IMR-90 (cell line): Measurements from ENCODE around the gene FEV. TPM values are rescaled to one million over a fixed set of nuclear protein-coding genes. Genes with fewer than 3 reads are reported as not detected.

ENCODE experiments used
- ATAC-seq: fragments of 200-7000 bp; cut with Tn5 transposase; 2 replicates; pipeline ENCODE4 v1.9.1; 2020; ENCODE audit warnings: low read depth, mild to moderate bottlenecking, moderate library complexity
- BruUV-seq: library from RNA; stranded (reverse); fragments of 400-500 nt; replicated peaks from 2 replicates; lab custom pipeline; 2021; lab: Mats Ljungman, UMichigan
- CTCF ChIA-PET: fragments of 300-600 bp; formaldehyde crosslinking; extraction: SDS; loops from one replicate; lab custom pipeline; 2021; ENCODE audit warnings: antibody characterized with exemption; lab: Yijun Ruan, JAX
- POLR2A ChIA-PET: fragments of 300-600 bp; sonication (Branson Sonifier 250); formaldehyde crosslinking; loops from one replicate; lab custom pipeline; 2022; ENCODE audit warnings: antibody characterized with exemption; ENCODE audit not compliant: unreplicated experiment; lab: Charles Lee
- DNase-seq: peaks from one replicate; pipeline ENCODE4 v3.0.0; 2013
- H2AFZ ChIP-seq: replicated peaks from 2 replicates; pipeline ENCODE3; 2013; ENCODE audit warnings: low read length, mild to moderate bottlenecking; ENCODE audit not compliant: poor library complexity
- H2AK5ac ChIP-seq: 2 replicates; pipeline ENCODE4 v1.6.1; 2013; ENCODE audit warnings: low read depth, low read length, inconsistent platforms
- H2AK9ac ChIP-seq: replicated peaks from 2 replicates; pipeline ENCODE3; 2013; ENCODE audit warnings: mild to moderate bottlenecking, low read depth, low read length, moderate library complexity; ENCODE audit not compliant: poor library complexity
- H2BK120ac ChIP-seq: 2 replicates; pipeline ENCODE4 v1.6.1; 2013; ENCODE audit warnings: low read depth, low read length, inconsistent platforms
- H2BK15ac ChIP-seq: 3 replicates; pipeline ENCODE4 v1.6.1; 2013; ENCODE audit warnings: low read depth, low read length, inconsistent platforms
- H2BK20ac ChIP-seq: 2 replicates; pipeline ENCODE4 v1.6.1; 2013; ENCODE audit warnings: low read depth, mild to moderate bottlenecking, inconsistent platforms, low read length, moderate library complexity
- H2BK5ac ChIP-seq: 2 replicates; pipeline ENCODE4 v1.6.1; 2013; ENCODE audit warnings: mild to moderate bottlenecking, low read depth, low read length, inconsistent platforms; ENCODE audit not compliant: poor library complexity, severe bottlenecking
- H3K14ac ChIP-seq: replicated peaks from 2 replicates; pipeline ENCODE4 v1.6.1; 2013; ENCODE audit warnings: low read depth, low read length, inconsistent platforms
- H3K18ac ChIP-seq: 2 replicates; pipeline ENCODE4 v1.6.1; 2013; ENCODE audit warnings: low read depth, low read length, control low read depth
- H3K23ac ChIP-seq: 2 replicates; pipeline ENCODE4 v1.6.1; 2013; ENCODE audit warnings: low read depth, low read length, inconsistent platforms
- H3K27ac ChIP-seq: 2 replicates; pipeline ENCODE4 v1.5.1; 2013; ENCODE audit warnings: mild to moderate bottlenecking, control low read depth, low read length; ENCODE audit not compliant: insufficient read depth
- H3K27me3 ChIP-seq: 2 replicates; pipeline ENCODE4 v1.6.1; 2013; ENCODE audit warnings: low read length; ENCODE audit not compliant: control insufficient read depth, insufficient read depth
- H3K36me3 ChIP-seq: 2 replicates; pipeline ENCODE4 v1.6.1; 2013; ENCODE audit warnings: low read length, mixed read lengths; ENCODE audit not compliant: control insufficient read depth, insufficient read depth
- H3K4ac ChIP-seq: 2 replicates; pipeline ENCODE4 v1.6.1; 2013; ENCODE audit warnings: low read depth, low read length, inconsistent platforms
- H3K4me1 ChIP-seq: 2 replicates; pipeline ENCODE4 v1.6.1; 2013; ENCODE audit warnings: low read length, mixed read lengths; ENCODE audit not compliant: control insufficient read depth, insufficient read depth
- H3K4me2 ChIP-seq: 2 replicates; pipeline ENCODE4 v1.6.1; 2013; ENCODE audit warnings: low read depth, mild to moderate bottlenecking, control low read depth, low read length, moderate library complexity
- H3K4me3 ChIP-seq: 2 replicates; pipeline ENCODE4 v1.5.1; 2013; ENCODE audit warnings: low read depth, mild to moderate bottlenecking, control low read depth, low read length, moderate library complexity; ENCODE audit not compliant: insufficient read depth
- H3K56ac ChIP-seq: 2 replicates; pipeline ENCODE4 v1.6.1; 2013; ENCODE audit warnings: low read length, inconsistent platforms; ENCODE audit not compliant: insufficient read depth; ENCODE audit errors: extremely low read depth
- H3K79me1 ChIP-seq, 2 experiments: 2 replicates each; pipeline ENCODE4 v1.6.1; 2013; ENCODE audit warnings: low read length in 2 of 2, inconsistent platforms in 1 of 2, low read depth in 1 of 2
- H3K9ac ChIP-seq: 2 replicates; pipeline ENCODE4 v1.6.1; 2013; ENCODE audit warnings: low read depth, low read length, control low read depth
- H3K9me1 ChIP-seq: 2 replicates; pipeline ENCODE4 v1.6.1; 2013; ENCODE audit warnings: low read length, inconsistent platforms; ENCODE audit not compliant: insufficient read depth
- H3K9me3 ChIP-seq: 2 replicates; pipeline ENCODE4 v1.6.1; 2013; ENCODE audit warnings: low read length; ENCODE audit not compliant: control insufficient read depth, insufficient read depth
- H4K20me1 ChIP-seq: 2 replicates; pipeline ENCODE4 v1.6.1; 2013; ENCODE audit warnings: low read length, inconsistent platforms; ENCODE audit not compliant: insufficient read depth
- H4K5ac ChIP-seq: 2 replicates; pipeline ENCODE4 v1.6.1; 2013; ENCODE audit warnings: mild to moderate bottlenecking, low read depth, low read length, control low read depth
- H4K8ac ChIP-seq, 2 experiments: 2 replicates each; pipeline ENCODE4 v1.6.1; 2013; ENCODE audit warnings: low read depth in 2 of 2, low read length in 2 of 2, control low read depth in 1 of 2, inconsistent platforms in 1 of 2
- H4K91ac ChIP-seq: 2 replicates; pipeline ENCODE4 v1.6.1; 2013; ENCODE audit warnings: low read depth, low read length, inconsistent platforms; ENCODE audit not compliant: insufficient read depth
- BHLHE40 ChIP-seq: fragments of 150-350 bp; IDR thresholded peaks from 2 replicates; pipeline ENCODE4 v1.6.1; 2016; ENCODE audit warnings: mild to moderate bottlenecking, low read depth, low read length
- CEBPB ChIP-seq: IDR thresholded peaks from 2 replicates; pipeline ENCODE4 v1.6.1; 2012; ENCODE audit warnings: low read depth, low read length, improper control_type of control experiment
- CHD1 ChIP-seq: IDR thresholded peaks from 2 replicates; pipeline ENCODE4 v1.6.1; 2012; ENCODE audit warnings: low read depth, low read length, improper control_type of control experiment
- CTCF ChIP-seq: conservative IDR thresholded peaks from 2 replicates; pipeline ENCODE4 v1.5.1; 2012; ENCODE audit warnings: mild to moderate bottlenecking, low read depth, low read length, improper control_type of control experiment
- ELK1 ChIP-seq: fragments of 150-350 bp; IDR thresholded peaks from 2 replicates; pipeline ENCODE4 v1.6.1; 2016; ENCODE audit warnings: low read depth, mild to moderate bottlenecking, low read length, moderate library complexity, borderline replicate concordance
- FOS ChIP-seq: fragments of 150-350 bp; IDR thresholded peaks from 2 replicates; pipeline ENCODE4 v1.6.1; 2016; ENCODE audit warnings: low read depth, low read length
- MAFK ChIP-seq: IDR thresholded peaks from 2 replicates; pipeline ENCODE4 v1.6.1; 2012; ENCODE audit warnings: low read depth, low read length, improper control_type of control experiment
- MAZ ChIP-seq: IDR thresholded peaks from 2 replicates; pipeline ENCODE4 v1.6.1; 2012; ENCODE audit warnings: low read depth, mild to moderate bottlenecking, low read length, improper control_type of control experiment, moderate library complexity, borderline replicate concordance
- MXI1 ChIP-seq: IDR thresholded peaks from 2 replicates; pipeline ENCODE4 v1.6.1; 2012; ENCODE audit warnings: low read depth, mild to moderate bottlenecking, low read length, moderate library complexity, borderline replicate concordance
- NFE2L2 ChIP-seq: fragments of 150-350 bp; IDR thresholded peaks from 2 replicates; pipeline ENCODE4 v1.6.1; 2016; ENCODE audit warnings: low read depth, mild to moderate bottlenecking, low read length
- POLR2A ChIP-seq: IDR thresholded peaks from 2 replicates; pipeline ENCODE4 v1.6.1; 2012; ENCODE audit warnings: mild to moderate bottlenecking, low read depth, low read length
- RAD21 ChIP-seq: IDR thresholded peaks from 2 replicates; pipeline ENCODE4 v1.6.1; 2012; ENCODE audit warnings: low read length, improper control_type of control experiment
- RCOR1 ChIP-seq: IDR thresholded peaks from 2 replicates; pipeline ENCODE4 v1.6.1; 2012; ENCODE audit warnings: mild to moderate bottlenecking, low read length, improper control_type of control experiment; ENCODE audit not compliant: insufficient replicate concordance
- RFX5 ChIP-seq: IDR thresholded peaks from 2 replicates; pipeline ENCODE4 v1.8.0; 2012; ENCODE audit warnings: low read depth, mild to moderate bottlenecking, low read length, moderate library complexity
- SMC3 ChIP-seq: fragments of 150-350 bp; IDR thresholded peaks from 2 replicates; pipeline ENCODE4 v1.6.1; 2016; ENCODE audit warnings: low read depth, mild to moderate bottlenecking, antibody characterized with exemption, low read length, moderate library complexity
- USF2 ChIP-seq: fragments of 150-350 bp; IDR thresholded peaks from 2 replicates; pipeline ENCODE4 v1.6.1; 2017; ENCODE audit warnings: mild to moderate bottlenecking, antibody characterized with exemption, low read length, low read depth
- WGBS, 2 experiments: methylation state at CpG; one replicate each; pipeline versions ENCODE4 v1.1.5 to v1.1.7; 2013; ENCODE audit warnings: missing lambda C conversion rate in 2 of 2; ENCODE audit not compliant: insufficient read length in 1 of 2; ENCODE audit errors: extremely low coverage in 2 of 2; 5-methylcytosine and 5-hydroxymethylcytosine counted together
- dilution Hi-C: fragments of 300-500 bp; cut with HindIII; formaldehyde crosslinking; loops from one replicate; pipeline ENCODE4 v1.14.3; 2018; ENCODE audit warnings: low sequenced_read_pairs; ENCODE audit not compliant: unreplicated experiment
- in situ Hi-C: fragments of 300-500 bp; cut with MboI; formaldehyde crosslinking; loops from 3 replicates; pipeline ENCODE4 v1.14.3; 2019; ENCODE audit warnings: low sequenced_read_pairs, inconsistent platforms, mixed read lengths
- intact Hi-C: fragments of 100-400 bp; cut with micrococcal nuclease; formaldehyde crosslinking; loops from 2 replicates; pipeline ENCODE4 v1.10.0; 2022
- polyA plus RNA-seq, 3 experiments: library from polyadenylated mRNA; depleted of rRNA; stranded (reverse); fragments of >200 nt; gene quantifications; 2 replicates each; pipeline ENCODE4 v1.2.3, GENCODE V29; 2012; ENCODE audit warnings: low replicate concordance in 1 of 3
- total RNA-seq: library from RNA; depleted of rRNA; stranded (reverse); fragments of >200 nt; gene quantifications from 2 replicates; pipeline ENCODE4 v1.2.3, GENCODE V29; 2012

Gene FEV
- total and polyA plus RNA-seq, 2 of the 4 experiments (the other 2 are of a cell fraction): not detected

- Histone ChIP-seq H2AK5ac (no peak overlapping the region), H3K9me1 (no peaks in the 10 kb centered on the region; the same call in 1 of the 2 replicates), H4K91ac (no peak overlapping the region), H2BK5ac (no peak overlapping the region), H3K9me3 (no peaks in the 10 kb centered on the region), H3K4me3 (no peak overlapping the region), H2BK15ac (no peak overlapping the region), H3K79me1 (no peaks in the 10 kb centered on the region), H4K5ac (no peak overlapping the region), H3K27ac (no peak overlapping the region), H2AFZ (no peak overlapping the region), H3K56ac (no peak overlapping the region), H3K4me1 (0 out of 2 replicates have a peak, but pooled peaks cover 2% of the 10 kb centered on the region), H2BK120ac (no peak overlapping the region), H3K4me2 (no peak overlapping the region), H4K20me1 (peaks cover 3% of the 10 kb centered on the region; the same call in 1 of the 2 replicates), H3K18ac (no peak overlapping the region), H3K9ac (no peak overlapping the region), H3K23ac (no peak overlapping the region), H2BK20ac (no peak overlapping the region), H3K4ac (no peak overlapping the region), H3K36me3 (no peaks in the 10 kb centered on the region), H3K27me3 (peaks cover 79% of the 10 kb centered on the region), H3K14ac (no peak overlapping the region), H2AK9ac (no peak overlapping the region), H4K8ac (no peak overlapping the region)
- intact Hi-C loops: no loop called here
- TF ChIP-seq FOS: no peak
- no peak for TF ChIP-seq CHD1
- TF ChIP-seq MAZ: no peak
- TF ChIP-seq MAFK: no peak
- TF ChIP-seq BHLHE40: no peak
- no peak for TF ChIP-seq RAD21
- no peak for TF ChIP-seq RFX5
- no peak for TF ChIP-seq CEBPB
- TF ChIP-seq USF2: no peak
- TF ChIP-seq MXI1: no peak
- no peak for TF ChIP-seq POLR2A
- no peak for TF ChIP-seq SMC3
- no peak for TF ChIP-seq NFE2L2
- TF ChIP-seq CTCF: no peak
- TF ChIP-seq RCOR1: no peak
- no peak for TF ChIP-seq ELK1
- in situ Hi-C loops: no loop called here
- dilution Hi-C loops: no loop called here
- ChIA-PET CTCF (interaction anchor here (0.6 kb wide), 1 partner anchor 12 kb away, joined by 3 read pairs; no protein-coding TSS in a partner anchor), POLR2A (no interaction called here)
- ATAC-seq: no peak
- no TSS peak for BruUV-seq
- DNase-seq: no peak
- WGBS, 2 experiments: 19% methylated on average over 10 of the region's 10 CpGs; no CpG with 5 or more reads in 1 of the 2 experiments
These were observed 1.1 kb downstream of the FEV start for GRCh38 chr2:218983934-218984238.
